Activated CD4-positive, alpha-beta T cell treated with anti-CD3 and anti-CD28 coated beads for 36 hours (primary cell): ENCODE data around the gene NLRP6. TPM values are rescaled to one million over a fixed set of nuclear protein-coding genes. Genes with fewer than 3 reads are reported as not detected.

Source experiments
- ATAC-seq: fragments of 200-7000 bp; cut with Tn5 transposase; one replicate; pipeline ENCODE4 v1.10.0; 2021; ENCODE audit warnings: mild to moderate bottlenecking, moderate library complexity
- CTCF ChIA-PET: fragments of 350-600 bp; sonication (Branson Sonifier 250); formaldehyde crosslinking; loops from one replicate; lab custom pipeline; 2021; ENCODE audit warnings: antibody characterized with exemption; lab: Charles Lee
- POLR2A ChIA-PET: fragments of 350-600 bp; sonication (Branson Sonifier 250); formaldehyde crosslinking; loops from one replicate; lab custom pipeline; 2021; ENCODE audit warnings: antibody characterized with exemption, inconsistent platforms; lab: Charles Lee
- DNase-seq: peaks from one replicate; pipeline ENCODE4 v3.0.0-alpha.2; 2020
- H3K27ac Mint-ChIP-seq: one replicate; pipeline ENCODE4 v1.8.0; 2021; ENCODE audit warnings: mixed read lengths
- H3K27me3 Mint-ChIP-seq: one replicate; pipeline ENCODE4 v1.8.0; 2021; ENCODE audit warnings: mixed read lengths
- H3K36me3 Mint-ChIP-seq: one replicate; pipeline ENCODE4 v1.8.0; 2021; ENCODE audit warnings: low read depth, mixed read lengths
- H3K4me1 Mint-ChIP-seq: one replicate; pipeline ENCODE4 v1.8.0; 2021; ENCODE audit warnings: mixed read lengths
- H3K4me3 Mint-ChIP-seq: one replicate; pipeline ENCODE4 v1.8.0; 2021; ENCODE audit warnings: mild to moderate bottlenecking, moderate library complexity, mixed read lengths
- H3K9me3 Mint-ChIP-seq: one replicate; pipeline ENCODE4 v1.8.0; 2021; ENCODE audit warnings: low read depth, mixed read lengths
- intact Hi-C, 2 experiments: fragments of 100-400 bp; cut with DNase I in 1 of 2; cut with micrococcal nuclease in 1 of 2; formaldehyde crosslinking; loops; one replicate each; pipeline versions ENCODE4 v1.14.2 to v1.15.1; 2022 to 2024; cut with DNase I, micrococcal nuclease
- total RNA-seq, 2 experiments: library from RNA; stranded (reverse); gene quantifications; one replicate each; pipeline ENCODE4 v1.2.3, GENCODE V29; 2021

Gene NLRP6
- total RNA-seq, 2 experiments from 2014 or later: 0.32 to 0.57 TPM

- Mint-ChIP-seq H3K9me3 (no peaks in the 10 kb centered on the region), H3K4me3 (no peak overlapping the region), H3K36me3 (peaks cover 52% of the 10 kb centered on the region), H3K4me1 (peaks cover 53% of the 10 kb centered on the region), H3K27me3 (no peaks in the 10 kb centered on the region), H3K27ac (peak overlapping the region; percentile 71)
- ChIA-PET POLR2A (interaction anchor here (0.7 to 0.9 kb wide), 2 partner anchors 33 to 409 kb away, joined by 3 read pairs; partner anchors contain the start of genes BET1L and RIC8A), CTCF (interaction anchor here (0.9 to 9.8 kb wide), 4 partner anchors 9 to 21 kb away, joined by 3 to 69 read pairs (median 3); no protein-coding TSS in a partner anchor)
- ATAC-seq (no peak), DNase-seq (no peak)
- intact Hi-C loops: no loop called here
Measured at GRCh38 chr11:240315-240714, 37.9 kb upstream of the NLRP6 start.

- H3K4me3 Mint-ChIP-seq: no peak overlapping the region
- DNase-seq (no peak), ATAC-seq (no peak)
- H3K9me3 Mint-ChIP-seq: no peaks in the 10 kb centered on the region
- H3K27me3 Mint-ChIP-seq: no peaks in the 10 kb centered on the region
- ChIA-PET POLR2A (no interaction called here), CTCF (interaction anchor here (1.2 to 9.8 kb wide), 2 partner anchors 9 to 35 kb away, joined by 4 to 69 read pairs; partner anchors contain the start of genes BET1L and RIC8A)
- peaks cover 49% of the 10 kb centered on the region for H3K4me1 Mint-ChIP-seq
- H3K36me3 Mint-ChIP-seq: peaks cover 65% of the 10 kb centered on the region
- H3K27ac Mint-ChIP-seq: peak overlapping the region; percentile 52
- intact Hi-C loops: no loop called here
Measured at GRCh38 chr11:241634-242033, 36.6 kb upstream of the NLRP6 start.

GRCh38 chr11:244376-244775, 33.8 kb upstream of the NLRP6 start:
- intact Hi-C loops: no loop called here
- Mint-ChIP-seq H3K4me3 (no peak overlapping the region), H3K36me3 (peaks cover 80% of the 10 kb centered on the region), H3K27me3 (no peaks in the 10 kb centered on the region), H3K9me3 (no peaks in the 10 kb centered on the region), H3K27ac (peak overlapping the region; percentile 1), H3K4me1 (peaks cover 37% of the 10 kb centered on the region)
- DNase-seq (no peak), ATAC-seq (peak; percentile 21)
- POLR2A ChIA-PET: no interaction called here
- CTCF ChIA-PET: interaction anchor here (0.9 to 1.1 kb wide), 2 partner anchors 37 to 72 kb away, joined by 3 read pairs; partner anchors contain the start of genes BET1L and RIC8A

GRCh38 chr11:249062-249461, 29.1 kb upstream of the NLRP6 start:
- Mint-ChIP-seq H3K9me3 (no peaks in the 10 kb centered on the region), H3K4me3 (no peak overlapping the region), H3K27me3 (no peaks in the 10 kb centered on the region), H3K4me1 (peaks cover 16% of the 10 kb centered on the region), H3K27ac (peak overlapping the region; percentile 0), H3K36me3 (peaks cover 78% of the 10 kb centered on the region)
- ChIA-PET POLR2A (interaction anchor here (0.6 kb wide), 1 partner anchor 253 kb away, joined by 3 read pairs; no protein-coding TSS in a partner anchor), CTCF (interaction anchor here (1.2 to 5.9 kb wide), 8 partner anchors 10 to 110 kb away, joined by 5 to 69 read pairs (median 28); partner anchors contain the start of genes NLRP6, PSMD13 and SIRT3)
- intact Hi-C loops: no loop called here
- ATAC-seq: no peak
- DNase-seq: no peak

GRCh38 chr11:250274-250673, 27.9 kb upstream of the NLRP6 start:
- Mint-ChIP-seq H3K4me1 (peaks cover 13% of the 10 kb centered on the region), H3K9me3 (no peaks in the 10 kb centered on the region), H3K27ac (no peak overlapping the region), H3K27me3 (no peaks in the 10 kb centered on the region), H3K4me3 (no peak overlapping the region), H3K36me3 (peaks cover 73% of the 10 kb centered on the region)
- no peak for DNase-seq
- ATAC-seq: peak; percentile 7
- POLR2A ChIA-PET: interaction anchor here (1.0 kb wide), 1 partner anchor 105 kb away, joined by 4 read pairs; no protein-coding TSS in a partner anchor
- CTCF ChIA-PET: interaction anchor here (0.6 to 5.9 kb wide), 34 partner anchors 10 to 269 kb away, joined by 3 to 69 read pairs (median 6); partner anchors contain the start of genes BET1L, NLRP6, PSMD13 and PTDSS2
- intact Hi-C loops: loop anchor here (1.0 to 5.0 kb wide), 6 partner anchors 17 to 112 kb away; no protein-coding TSS in a partner anchor

- peak overlapping the region; percentile 56 for H3K27ac Mint-ChIP-seq
- no peaks in the 10 kb centered on the region for H3K9me3 Mint-ChIP-seq
- DNase-seq: peak; percentile 90
- ChIA-PET CTCF (interaction anchor here (0.5 to 5.9 kb wide), 40 partner anchors 10 to 493 kb away, joined by 3 to 69 read pairs (median 6); partner anchors contain the start of genes BET1L, NLRP6, PSMD13 and PTDSS2), POLR2A (interaction anchor here (0.7 to 1.0 kb wide), 2 partner anchors 16 to 105 kb away, joined by 3 to 4 read pairs; no protein-coding TSS in a partner anchor)
- peaks cover 13% of the 10 kb centered on the region for H3K4me1 Mint-ChIP-seq
- no peak overlapping the region for H3K4me3 Mint-ChIP-seq
- H3K36me3 Mint-ChIP-seq: peaks cover 67% of the 10 kb centered on the region
- peak; percentile 97 for ATAC-seq
- H3K27me3 Mint-ChIP-seq: no peaks in the 10 kb centered on the region
- intact Hi-C loops: loop anchor here (1.0 to 5.0 kb wide), 6 partner anchors 16 to 111 kb away; no protein-coding TSS in a partner anchor
Measured at GRCh38 chr11:250740-251299, 27.4 kb upstream of the NLRP6 start.

GRCh38 chr11:251550-251949, 26.7 kb upstream of the NLRP6 start:
- H3K36me3 Mint-ChIP-seq: peaks cover 60% of the 10 kb centered on the region

GRCh38 chr11:252666-253065, 25.5 kb upstream of the NLRP6 start:
- POLR2A ChIA-PET: no interaction called here
- Mint-ChIP-seq H3K27me3 (no peaks in the 10 kb centered on the region), H3K4me1 (peaks cover 13% of the 10 kb centered on the region), H3K36me3 (peaks cover 50% of the 10 kb centered on the region), H3K9me3 (no peaks in the 10 kb centered on the region), H3K27ac (no peak overlapping the region), H3K4me3 (no peak overlapping the region)
- DNase-seq (no peak), ATAC-seq (no peak)
- CTCF ChIA-PET: interaction anchor here (0.8 to 5.9 kb wide), 6 partner anchors 14 to 59 kb away, joined by 3 to 69 read pairs (median 4); partner anchors contain the start of genes PSMD13 and SIRT3
- intact Hi-C loops: loop anchor here in 1 of 2 experiments (5.0 kb wide), 1 partner anchor 105 kb away; no protein-coding TSS in a partner anchor

More at GRCh38 chr11:251550-251949, 26.7 kb upstream of the NLRP6 start:
- DNase-seq (no peak), ATAC-seq (no peak)
- H3K4me3 Mint-ChIP-seq: no peak overlapping the region
- H3K27ac Mint-ChIP-seq: peak overlapping the region; percentile 12
- POLR2A ChIA-PET: interaction anchor here (0.7 kb wide), 1 partner anchor 15 kb away, joined by 3 read pairs; no protein-coding TSS in a partner anchor
- CTCF ChIA-PET: interaction anchor here (0.5 to 5.9 kb wide), 32 partner anchors 9 to 492 kb away, joined by 3 to 69 read pairs (median 6); partner anchors contain the start of genes BET1L, NLRP6, PSMD13 and PTDSS2
- H3K4me1 Mint-ChIP-seq: peaks cover 13% of the 10 kb centered on the region
- no peaks in the 10 kb centered on the region for H3K9me3 Mint-ChIP-seq
- intact Hi-C loops: loop anchor here (2.0 to 5.0 kb wide), 4 partner anchors 15 to 106 kb away; no protein-coding TSS in a partner anchor
- no peaks in the 10 kb centered on the region for H3K27me3 Mint-ChIP-seq

GRCh38 chr11:253160-253885, 24.9 kb upstream of the NLRP6 start:
- H3K36me3 Mint-ChIP-seq: peaks cover 44% of the 10 kb centered on the region
- ChIA-PET POLR2A (interaction anchor here (0.6 kb wide), 1 partner anchor 13 kb away, joined by 5 read pairs; no protein-coding TSS in a partner anchor), CTCF (interaction anchor here (1.0 to 5.9 kb wide), 4 partner anchors 13 to 34 kb away, joined by 3 to 69 read pairs (median 19); partner anchors contain the start of genes PSMD13 and SIRT3)

GRCh38 chr11:253886-254270, 24.3 kb upstream of the NLRP6 start:
- ChIA-PET CTCF (interaction anchor here (0.7 to 5.9 kb wide), 4 partner anchors 12 to 51 kb away, joined by 3 to 69 read pairs (median 19); partner anchors contain the start of genes PSMD13 and SIRT3), POLR2A (no interaction called here)
- DNase-seq: no peak
- no peak overlapping the region for H3K4me3 Mint-ChIP-seq
- ATAC-seq: no peak
- intact Hi-C loops: loop anchor here in 1 of 2 experiments (5.0 kb wide), 1 partner anchor 103 kb away; no protein-coding TSS in a partner anchor
- H3K9me3 Mint-ChIP-seq: no peaks in the 10 kb centered on the region
- H3K36me3 Mint-ChIP-seq: peaks cover 39% of the 10 kb centered on the region
- H3K27ac Mint-ChIP-seq: no peak overlapping the region
- peaks cover 13% of the 10 kb centered on the region for H3K4me1 Mint-ChIP-seq
- H3K27me3 Mint-ChIP-seq: no peaks in the 10 kb centered on the region

More at GRCh38 chr11:253160-253885, 24.9 kb upstream of the NLRP6 start:
- no peak for DNase-seq
- Mint-ChIP-seq H3K27me3 (no peaks in the 10 kb centered on the region), H3K4me1 (peaks cover 13% of the 10 kb centered on the region), H3K4me3 (no peak overlapping the region), H3K27ac (no peak overlapping the region), H3K9me3 (no peaks in the 10 kb centered on the region)
- intact Hi-C loops: loop anchor here in 1 of 2 experiments (5.0 kb wide), 1 partner anchor 104 kb away; no protein-coding TSS in a partner anchor
- ATAC-seq: no peak
